NCI-H446 treated with DMSO at 0.1 percent for 48 hours (cell line): ENCODE results near the gene PHF23.

ENCODE experiments used
- DNase-seq: peaks from one replicate; lab custom pipeline; 2025; lab: John Stamatoyannopoulos, UW

PHF23 gene

GRCh38 chr17:7203391-7203790, 35.9 kb downstream of the PHF23 start:
- no peak for DNase-seq

- no peak for DNase-seq
Observed at GRCh38 chr17:7196651-7197401, 42.4 kb downstream of the PHF23 start.

GRCh38 chr17:7195971-7196370, 43.3 kb downstream of the PHF23 start:
- no peak for DNase-seq

GRCh38 chr17:7192271-7192937, 46.9 kb downstream of the PHF23 start:
- DNase-seq, result no peak

GRCh38 chr17:7191571-7192270, 47.5 kb downstream of the PHF23 start:
- peak; percentile 3 for DNase-seq

GRCh38 chr17:7191069-7191468, 48.2 kb downstream of the PHF23 start:
- DNase-seq, result no peak

- DNase-seq, result no peak
Observed at GRCh38 chr17:7190276-7190917, 48.9 kb downstream of the PHF23 start.

GRCh38 chr17:7186241-7186640, 53.0 kb downstream of the PHF23 start:
- DNase-seq, result no peak
